Islet precursor cell (in vitro differentiated cells): Measurements from ENCODE around the gene TBC1D19.
"Not testable (repeated sequence)": the region's sequence is repeated elsewhere in the genome, so short reads cannot be mapped to it uniquely, and the experiment has no call there.

Experiments used
- DNase-seq: peaks from one replicate; pipeline ENCODE4 v3.0.0-alpha.2; 2018

The TBC1D19 gene

GRCh38 chr4:26607776-26608175 is 23.9 kb downstream of the TBC1D19 start:
- no peak for DNase-seq

- DNase-seq: no peak
Observed at GRCh38 chr4:26609391-26609790, 25.5 kb downstream of the TBC1D19 start.

DNA sequence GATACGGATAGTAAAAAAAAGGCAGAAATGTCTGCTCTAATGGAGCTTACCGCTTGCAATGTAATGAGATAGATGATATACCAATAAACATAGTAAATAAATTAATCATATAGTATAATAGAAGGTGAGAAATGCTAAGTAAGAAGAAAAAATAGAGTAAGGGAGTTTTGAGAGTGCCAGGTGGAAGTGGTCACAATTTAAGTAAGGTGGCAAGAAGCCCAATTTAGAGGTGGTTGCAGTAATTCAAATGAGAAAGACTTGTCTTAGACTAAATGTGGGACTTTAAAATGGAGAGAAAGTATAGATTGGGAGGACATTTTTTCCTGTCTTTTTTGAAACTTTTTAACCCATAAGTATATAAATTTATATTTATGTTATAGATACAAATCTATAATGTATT is 26.0 kb downstream of the TBC1D19 start:
- DNase-seq: no peak

- no peak for DNase-seq
Observed at GRCh38 chr4:26611372-26611771, 27.5 kb downstream of the TBC1D19 start.

DNA sequence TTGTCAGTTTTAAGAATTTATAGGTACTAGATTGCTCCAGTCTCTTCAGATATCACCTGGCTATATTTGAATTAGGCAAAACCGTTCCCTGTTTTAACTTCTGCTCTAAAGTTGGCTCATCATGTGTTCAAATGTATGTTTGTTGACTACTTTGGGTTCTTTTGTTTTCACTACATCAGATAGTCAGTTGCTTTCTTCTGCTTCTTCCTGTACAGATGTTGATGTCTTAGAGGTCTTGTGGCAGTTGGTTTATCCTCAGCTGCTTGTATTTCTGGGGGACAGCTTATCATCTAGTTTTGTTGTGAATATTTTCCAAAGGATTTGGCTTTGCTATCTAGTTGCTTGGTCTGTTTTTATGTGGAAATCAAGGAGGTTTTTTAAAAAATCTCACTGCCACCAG is 28.0 kb downstream of the TBC1D19 start:
- DNase-seq: no peak

DNA sequence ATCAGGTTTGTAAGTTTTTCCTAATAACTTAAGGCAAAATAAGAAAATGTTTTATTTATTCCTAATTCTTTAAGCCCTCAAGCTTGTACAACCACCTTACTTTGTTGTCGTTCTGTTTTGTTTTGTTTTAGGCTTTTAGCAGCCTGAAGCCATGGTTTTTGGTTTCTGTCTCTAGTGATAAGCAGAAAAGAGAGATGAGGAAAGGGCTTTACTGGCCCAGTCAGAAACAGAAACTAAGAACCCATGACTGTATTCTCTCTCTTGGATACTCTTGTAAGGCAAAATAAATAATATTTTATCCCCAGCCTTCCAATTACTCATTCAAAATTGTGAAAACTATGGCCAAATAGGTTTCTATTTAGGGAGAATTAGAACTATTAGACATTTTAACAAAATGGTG is 29.4 kb downstream of the TBC1D19 start:
- DNase-seq: no peak

- no peak for DNase-seq
Observed at GRCh38 chr4:26613735-26614134, 29.9 kb downstream of the TBC1D19 start.

DNA sequence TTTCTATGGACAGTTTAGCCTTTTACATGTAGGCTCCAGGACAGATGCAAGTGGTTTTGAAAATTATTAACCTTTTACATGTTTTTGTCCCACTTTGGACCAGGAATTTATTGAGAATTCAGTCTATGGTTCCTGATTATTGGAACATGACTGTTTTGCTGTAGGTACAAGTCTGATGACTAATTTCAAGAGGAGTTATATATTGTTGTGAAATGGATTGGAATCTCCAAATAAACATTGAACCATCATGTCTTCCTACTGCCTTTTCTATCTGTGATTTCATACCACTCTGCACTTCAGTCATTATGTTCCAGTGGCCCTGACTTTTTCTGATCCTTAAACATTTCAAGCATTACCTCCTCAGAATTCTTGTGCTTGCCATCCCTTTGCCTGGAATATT is 35.9 kb downstream of the TBC1D19 start:
- DNase-seq: no peak

DNA sequence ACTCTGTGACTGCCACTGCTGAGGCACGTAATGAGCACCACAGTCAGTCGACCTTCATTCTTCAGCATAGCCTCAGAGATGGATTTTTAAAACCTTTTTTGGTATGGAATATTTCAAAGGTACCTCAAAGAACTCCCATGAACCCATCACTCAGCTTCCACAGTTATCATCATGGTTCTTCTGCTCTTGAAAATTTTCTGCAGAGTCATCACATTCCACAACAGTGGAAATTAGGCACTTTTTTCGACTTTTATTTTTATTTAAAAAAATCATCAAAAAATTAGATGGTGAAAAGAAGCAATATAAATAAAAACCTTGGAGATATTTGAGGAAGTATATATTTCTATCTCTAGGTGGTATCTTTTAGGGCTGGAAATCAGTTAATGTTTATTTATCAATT is 37.5 kb downstream of the TBC1D19 start:
- DNase-seq: no peak

DNA sequence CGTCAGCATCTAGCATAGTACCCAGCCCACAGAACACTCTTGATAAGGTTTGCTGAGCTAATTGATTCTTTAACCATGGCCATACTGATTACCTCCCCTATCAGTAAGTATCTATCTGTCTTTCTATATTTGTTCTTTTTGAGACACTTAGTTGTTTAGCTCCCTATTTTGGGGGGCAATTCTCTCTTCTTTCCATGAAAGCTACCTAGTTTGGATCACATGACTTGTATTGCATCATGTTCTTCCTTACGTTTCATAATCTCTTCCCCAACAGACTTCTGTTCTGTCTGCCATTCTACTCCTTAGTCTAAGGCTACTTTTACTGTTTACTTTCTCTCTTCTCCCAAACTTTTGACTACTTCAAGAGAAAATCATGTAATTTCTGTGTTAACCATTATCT is 39.0 kb downstream of the TBC1D19 start:
- no peak for DNase-seq

- not testable (repeated sequence) for DNase-seq
Observed at GRCh38 chr4:26626658-26627057, 42.8 kb downstream of the TBC1D19 start.

DNA sequence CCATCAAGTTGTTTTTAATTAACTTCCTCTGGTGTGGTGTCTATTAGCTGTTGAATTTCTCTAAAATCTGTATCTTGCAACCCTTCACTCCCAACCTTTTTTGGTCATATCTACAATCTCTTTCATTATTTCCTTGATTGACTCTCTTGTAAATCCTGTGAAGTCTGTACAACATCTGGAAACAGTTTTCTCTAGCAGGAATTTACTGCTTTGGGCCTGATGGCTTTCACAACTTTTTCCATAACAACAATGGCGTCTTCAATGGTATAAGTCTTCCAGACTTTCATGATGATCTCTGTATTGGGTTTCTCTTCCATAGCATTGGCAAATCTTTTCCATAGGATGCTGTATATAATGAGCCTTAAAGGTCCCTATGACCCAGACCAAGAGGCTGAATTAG is 49.0 kb downstream of the TBC1D19 start:
- DNase-seq: no peak

DNA sequence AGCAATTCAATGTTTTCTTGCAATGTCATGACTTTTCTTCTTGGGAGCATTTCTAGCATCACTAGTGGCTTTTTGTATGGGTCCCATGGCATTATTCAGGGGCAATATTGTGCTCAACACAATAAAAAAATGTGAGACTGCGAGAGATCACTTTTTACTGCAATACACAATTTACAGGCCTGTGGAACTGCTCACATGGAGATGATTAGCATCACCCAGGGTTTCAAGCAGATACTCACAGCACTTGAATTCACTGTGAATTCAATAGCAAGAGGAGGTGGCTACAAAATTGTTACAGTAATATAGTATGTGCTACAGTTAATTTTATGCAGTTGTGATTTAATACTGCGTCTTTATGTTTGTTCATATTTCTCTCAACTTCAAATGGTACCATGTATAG is 50.4 kb downstream of the TBC1D19 start:
- DNase-seq: no peak

DNA sequence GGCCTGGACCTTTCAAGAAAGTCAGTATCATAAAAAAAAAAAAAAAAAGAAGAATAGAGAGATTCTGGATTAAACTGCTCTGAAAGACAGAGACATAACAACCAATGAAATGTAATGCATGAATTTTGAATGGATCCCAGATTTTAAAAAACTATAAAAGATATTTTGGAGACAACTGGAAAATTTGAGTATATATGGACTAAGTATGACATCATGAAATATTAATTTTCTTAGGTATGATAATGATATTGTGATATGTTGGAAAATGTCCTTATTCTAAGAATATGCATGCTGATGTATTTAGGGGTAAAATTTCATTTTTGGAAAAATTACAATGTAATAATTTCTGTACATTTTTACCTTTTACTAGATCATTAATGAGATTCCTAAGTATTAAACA is 52.6 kb downstream of the TBC1D19 start:
- DNase-seq: no peak

GRCh38 chr4:26640639-26641038 is 56.8 kb downstream of the TBC1D19 start:
- DNase-seq: not testable (repeated sequence)

DNA sequence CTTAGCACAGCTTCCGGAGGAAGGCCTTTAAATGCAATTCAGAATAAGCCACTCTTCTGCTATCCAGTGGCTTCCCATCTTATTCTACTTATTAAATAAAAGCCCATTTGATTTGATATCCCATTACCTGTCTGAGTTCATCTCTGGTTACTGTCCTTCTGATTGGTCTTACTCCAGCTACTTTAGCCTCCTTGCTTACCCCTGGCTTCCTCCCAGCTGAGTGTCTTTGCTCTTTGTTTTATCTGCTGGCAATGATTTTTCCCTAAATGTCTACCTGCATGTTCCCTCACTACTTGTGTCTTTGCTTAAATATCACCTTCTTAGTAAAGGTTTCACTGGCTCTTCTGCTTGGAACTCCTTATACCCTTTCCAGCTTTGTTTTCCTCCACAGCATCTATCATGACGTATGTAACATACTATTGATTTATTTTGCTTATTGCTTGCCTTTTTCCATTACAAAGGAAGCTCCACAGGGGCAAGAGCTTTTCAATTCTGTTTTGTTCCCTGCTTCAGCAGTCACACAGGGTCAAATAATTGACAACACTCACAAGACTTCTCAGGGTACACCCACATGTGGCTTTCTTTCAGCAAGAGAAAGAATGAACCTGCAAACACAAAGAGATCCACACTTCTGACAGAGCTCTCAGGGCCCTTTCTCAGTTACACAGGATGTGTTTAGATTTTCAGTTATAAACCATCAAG is 63.8 kb downstream of the TBC1D19 start:
- no peak for DNase-seq

DNA sequence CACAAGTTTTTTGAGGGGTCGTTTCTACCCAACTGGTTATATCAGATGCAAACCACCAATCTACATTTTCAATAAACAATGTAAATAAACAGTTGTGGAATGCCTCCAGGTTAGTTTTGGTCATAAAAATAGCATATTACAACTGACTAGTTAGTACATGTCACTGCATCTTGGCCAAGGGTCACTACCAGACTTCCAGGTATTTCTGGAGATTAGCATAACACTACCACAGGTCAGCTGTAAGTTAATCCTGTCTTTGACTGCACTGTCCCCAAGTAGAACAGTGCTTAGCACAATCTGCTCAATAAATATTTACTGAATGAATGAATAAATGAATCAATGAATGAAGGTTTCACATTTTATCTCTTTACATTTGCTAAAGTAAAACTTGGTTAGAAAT is 64.4 kb downstream of the TBC1D19 start:
- DNase-seq: no peak

DNA sequence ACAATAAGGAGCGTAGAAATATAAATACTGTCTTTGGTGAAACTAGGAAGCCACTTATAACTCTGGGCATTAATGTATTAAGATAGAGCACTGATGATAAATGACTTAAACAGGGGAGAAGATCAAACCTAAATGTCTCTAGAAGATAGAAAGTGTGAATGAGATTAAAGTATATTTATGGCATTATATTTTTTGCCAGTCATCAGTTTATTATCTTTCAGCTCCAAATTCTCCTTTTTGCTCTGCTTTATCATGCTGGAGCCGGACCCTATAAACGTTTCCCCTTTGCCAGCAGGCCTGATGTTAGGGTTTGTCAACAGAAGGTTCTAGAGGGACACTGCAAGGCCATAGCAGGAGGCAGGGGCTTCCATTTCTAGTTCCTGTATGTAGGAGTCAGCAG is 76.4 kb downstream of the TBC1D19 start:
- DNase-seq: no peak

DNA sequence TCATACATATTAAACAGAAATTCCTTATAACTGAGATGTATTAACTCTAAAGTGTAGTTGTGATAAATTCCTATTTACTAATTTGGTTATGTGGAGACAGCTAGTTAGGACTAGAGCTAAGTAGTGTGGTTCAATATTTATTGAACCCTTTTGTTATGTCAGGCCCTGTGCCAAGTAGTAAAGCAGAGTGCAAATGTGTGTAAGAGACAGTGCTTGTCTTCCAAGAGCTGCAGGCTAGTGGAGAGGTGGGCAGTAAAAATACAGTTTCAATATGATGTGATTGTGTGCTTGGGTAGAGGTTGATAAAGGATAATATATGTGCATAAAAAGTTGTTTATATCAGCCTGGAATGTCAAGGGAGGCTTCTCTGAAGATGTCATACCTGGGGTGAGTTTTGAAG is 80.0 kb downstream of the TBC1D19 start:
- no peak for DNase-seq

GRCh38 chr4:26670903-26671537 is 87.1 kb downstream of the TBC1D19 start:
- DNase-seq: no peak

- not testable (repeated sequence) for DNase-seq
Observed at GRCh38 chr4:26679040-26679695, 95.3 kb downstream of the TBC1D19 start.

DNA sequence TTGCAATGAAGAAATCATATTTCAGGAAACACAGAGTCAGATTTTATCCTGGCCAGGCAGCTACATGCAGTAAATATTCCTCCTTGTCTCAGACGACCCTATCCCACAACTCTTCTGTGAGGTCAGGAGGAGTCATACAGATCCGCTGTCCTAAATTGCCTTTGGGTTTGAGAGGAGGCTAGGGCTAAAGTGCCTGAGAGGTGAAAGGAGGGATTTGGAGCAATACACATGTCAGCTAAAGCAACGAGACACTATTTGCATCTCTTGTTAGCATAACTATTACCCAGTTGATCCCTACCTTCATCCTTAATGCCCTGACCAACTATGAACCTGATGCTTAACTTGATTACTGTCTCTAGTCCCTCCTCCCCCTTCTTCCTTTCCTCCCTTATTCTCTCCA is 98.6 kb downstream of the TBC1D19 start:
- no peak for DNase-seq

DNA sequence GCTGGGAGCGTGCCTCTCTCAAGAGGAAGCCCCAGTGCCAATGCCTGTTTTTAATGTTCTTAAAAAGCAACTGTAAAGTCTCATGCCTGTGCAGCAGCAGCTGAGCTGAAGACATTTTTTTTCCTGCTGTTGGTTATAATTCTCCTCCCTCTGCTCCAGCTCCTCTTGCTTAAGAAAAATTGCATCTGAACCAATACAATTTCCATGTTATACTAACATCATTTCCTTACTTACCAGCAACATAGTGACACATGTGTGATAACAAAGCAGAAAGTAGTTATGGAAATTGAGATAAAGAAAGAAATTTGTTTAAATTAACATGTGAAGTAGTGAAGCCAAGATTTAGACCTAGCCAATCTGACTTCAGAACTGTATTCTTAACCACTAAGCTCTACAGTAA is 101.4 kb downstream of the TBC1D19 start:
- no peak for DNase-seq

- no peak for DNase-seq
Observed at GRCh38 chr4:26687728-26688127, 103.8 kb downstream of the TBC1D19 start.
